ENCODE results near the gene TRAF2. TPM values are rescaled to one million over a fixed set of nuclear protein-coding genes. Genes with fewer than 3 reads are reported as not detected.
A peak's percentile ranks its signal among the peaks of the same experiment; 100 is the strongest.

Gene TRAF2
- polyA plus RNA-seq, 2 of the 4 experiments (the other 2 are of a cell fraction), result 23.8 to 39.5 TPM

DNA sequence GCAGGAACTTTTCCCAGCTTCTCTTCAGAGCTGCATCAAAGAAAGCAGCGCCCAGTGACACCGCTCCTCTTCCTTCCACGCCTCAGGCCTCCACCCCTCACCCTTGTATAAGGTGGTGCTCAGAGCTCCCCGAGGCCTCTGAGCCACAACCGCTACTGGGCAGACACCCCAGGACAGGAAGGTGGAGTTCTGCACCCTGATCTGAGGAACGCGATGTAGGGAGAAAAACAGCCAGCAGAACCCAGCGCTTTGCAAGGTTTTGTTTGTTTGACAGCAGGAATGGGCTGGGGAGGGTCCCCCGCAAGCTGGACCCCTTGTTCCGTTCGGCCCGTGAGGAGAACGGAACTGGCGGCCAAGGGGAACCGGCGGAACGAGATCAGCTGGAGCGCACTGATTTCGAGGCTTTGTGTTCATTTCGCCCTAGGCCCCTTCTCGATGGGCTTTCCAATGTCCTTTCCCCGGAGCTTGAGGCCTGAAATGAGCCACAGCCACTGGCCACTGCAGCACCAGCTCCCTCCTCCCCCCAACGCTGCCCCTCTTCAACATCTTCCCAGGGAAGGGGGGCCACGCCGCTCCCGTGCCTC is 24.4 kb upstream of the TRAF2 start:
- ChIA-PET POLR2A (interaction anchor here (2.8 kb wide), 1 partner anchor 23 kb away, joined by 12 read pairs; no protein-coding TSS in a partner anchor), CTCF (interaction anchor here (0.8 to 7.4 kb wide), 11 partner anchors 8 to 168 kb away, joined by 3 to 45 read pairs (median 6); partner anchors contain the start of genes AJM1, C8G, FBXW5 and MAMDC4)
- Histone ChIP-seq H3K4me3 (no peak overlapping the region), H3K27ac (no peak overlapping the region), H3K9me3 (peaks cover 4% of the 10 kb centered on the region), H3K4me2 (no peak overlapping the region), H3K4me1 (peaks cover 62% of the 10 kb centered on the region)
- FAIRE-seq (no peak), ATAC-seq (no peak), DNase-seq (ENCODE audit: low read depth in 1 of 2, low spot score in 1 of 2) (no peak)
- WGBS (ENCODE audit: missing lambda C conversion rate), result 93% methylated on average over 22 of the region's 26 CpGs
- TF ChIP-seq CBX2 (IDR thresholded peaks at IDR 0.05; ENCODE audit: borderline replicate concordance, low read depth) (no peak), RCOR1 (IDR thresholded peaks at IDR 0.05; ENCODE audit: low read depth, low read length) (no peak), GATA3 (IDR thresholded peaks at IDR 0.05; ENCODE audit: borderline replicate concordance) (no peak), SMC3 (IDR thresholded peaks at IDR 0.05) (no peak), BHLHE40 (IDR thresholded peaks at IDR 0.05; ENCODE audit: low read depth, low read length) (no peak), EHMT2 (IDR thresholded peaks at IDR 0.05; ENCODE audit: low read depth) (no peak), MYC (IDR thresholded peaks at IDR 0.05; ENCODE audit: borderline replicate concordance, low read length) (no peak), HOXB13 (CRISPR knock-in tag; IDR thresholded peaks at IDR 0.05; ENCODE audit: low read depth) (no peak), ZSCAN20 (CRISPR knock-in tag; IDR thresholded peaks at IDR 0.05) (no peak)
- TF ChIP-seq, protein P1, sequence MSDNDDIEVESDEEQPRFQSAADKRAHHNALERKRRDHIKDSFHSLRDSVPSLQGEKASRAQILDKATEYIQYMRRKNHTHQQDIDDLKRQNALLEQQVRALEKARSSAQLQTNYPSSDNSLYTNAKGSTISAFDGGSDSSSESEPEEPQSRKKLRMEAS (IDR thresholded peaks at IDR 0.05), result no peak

DNA sequence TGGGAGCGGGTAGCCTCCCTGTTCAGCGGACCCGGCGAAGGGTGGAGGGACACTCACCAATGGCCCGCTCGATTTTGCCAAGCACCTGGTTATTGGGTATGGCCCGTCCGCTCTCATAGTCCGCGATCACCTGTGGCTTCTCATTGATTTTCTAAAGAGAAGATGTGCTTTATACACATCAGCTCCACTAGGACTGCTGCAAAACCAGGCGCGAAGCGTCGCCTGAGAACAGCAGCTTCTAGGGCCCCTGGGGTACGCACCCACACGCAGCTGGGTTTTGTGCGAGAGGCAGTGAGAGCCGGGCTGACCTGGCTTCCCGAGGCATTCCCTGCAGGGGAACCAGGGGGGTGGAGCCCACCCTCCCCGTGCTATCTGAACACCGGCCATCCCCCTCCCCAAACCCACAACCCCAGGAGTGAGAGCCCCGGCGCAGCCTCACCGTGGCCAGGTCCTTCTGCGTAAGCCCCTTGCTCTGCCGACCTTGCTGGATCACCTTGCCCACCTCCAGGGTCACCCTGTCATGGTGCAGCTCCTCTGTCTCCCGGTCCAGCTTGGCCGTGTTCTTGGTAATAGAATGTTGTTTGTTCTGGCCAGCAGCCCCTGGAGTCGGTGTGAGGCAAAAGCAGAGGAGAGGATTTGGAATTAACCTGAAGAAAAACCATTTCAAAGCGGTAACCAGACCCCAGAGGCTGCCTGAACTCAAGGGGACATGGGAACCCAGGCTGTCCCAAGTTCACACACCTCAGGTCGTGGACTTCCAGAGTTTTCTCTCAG is 23.3 kb upstream of the TRAF2 start:
- peaks cover 14% of the 10 kb centered on the region for H3K9me3 ChIP-seq
- POLR2A ChIA-PET, result interaction anchor here (2.8 kb wide), 1 partner anchor 22 kb away, joined by 12 read pairs; no protein-coding TSS in a partner anchor
- ATAC-seq (no peak), FAIRE-seq (no peak), DNase-seq (ENCODE audit: low read depth in 1 of 2, low spot score in 1 of 2) (no peak)
- H3K4me2 ChIP-seq, result no peak overlapping the region
- H3K4me1 ChIP-seq, result peaks cover 54% of the 10 kb centered on the region
- H3K4me3 ChIP-seq, result no peak overlapping the region
- no peak for TF ChIP-seq ZFP36 (IDR thresholded peaks at IDR 0.05; ENCODE audit: borderline replicate concordance, partially characterized antibody)
- TF ChIP-seq JUN (IDR thresholded peaks at IDR 0.05), result 0 out of 5 replicates have a peak, but pooled peaks of 1 of the 2 experiments have one; percentile 7
- CTCF ChIA-PET, result interaction anchor here (0.6 to 7.4 kb wide), 9 partner anchors 9 to 85 kb away, joined by 3 to 45 read pairs (median 6); partner anchors contain the start of genes C8G and FBXW5
- WGBS (ENCODE audit: missing lambda C conversion rate), result 92% methylated on average over 29 of the region's 31 CpGs
- no peak overlapping the region for H3K27ac ChIP-seq

DNA sequence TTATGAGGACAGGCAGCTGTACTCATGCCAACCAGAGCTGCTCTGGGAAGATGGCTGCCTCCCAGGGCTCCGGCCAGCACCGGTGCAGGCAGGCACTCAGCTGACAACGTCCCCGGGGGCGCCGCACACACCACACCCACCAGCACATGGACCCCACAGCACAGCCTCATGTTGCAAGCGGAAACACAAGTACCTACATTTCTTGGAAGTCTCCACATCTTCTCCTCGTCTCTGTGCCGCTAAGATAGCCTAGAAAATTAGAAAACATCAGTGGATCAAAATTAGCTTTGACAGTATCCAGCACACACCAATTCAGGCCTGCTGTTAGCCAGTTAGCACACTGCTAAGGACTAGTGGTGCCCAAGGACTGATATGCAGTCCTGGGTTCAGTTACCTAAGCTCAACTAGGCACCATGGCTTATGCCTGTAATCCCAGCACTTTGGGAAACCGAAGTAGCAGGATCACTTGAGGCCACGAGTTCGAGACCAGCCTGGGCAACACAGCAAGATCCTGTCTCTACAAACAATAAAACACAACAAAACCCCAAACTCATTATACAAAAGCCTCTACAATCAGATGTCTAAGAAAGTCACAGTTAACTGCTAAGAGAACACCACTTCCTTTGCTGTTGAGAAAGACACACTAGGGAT is 22.6 kb upstream of the TRAF2 start:
- TF ChIP-seq ESRRA (IDR thresholded peaks at IDR 0.05; ENCODE audit: borderline replicate concordance, low read length), result no peak
- TF ChIP-seq CHD2 (IDR thresholded peaks at IDR 0.05; ENCODE audit: low read length, partially characterized antibody), result no peak
- no peak for TF ChIP-seq POLR2AphosphoS2 (conservative IDR thresholded peaks at IDR 0.05; ENCODE audit: low read length)
- TF ChIP-seq CBX8 (IDR thresholded peaks at IDR 0.05), result no peak
- H3K27ac ChIP-seq, result 0 out of 6 replicates have a peak overlapping the region, but pooled peaks of 1 of the 2 experiments have one; percentile 2
- DNase-seq (ENCODE audit: low read depth in 1 of 2, low spot score in 1 of 2), result no peak
- CTCF ChIA-PET, result interaction anchor here (0.9 to 7.4 kb wide), 5 partner anchors 9 to 166 kb away, joined by 3 to 45 read pairs (median 6); no protein-coding TSS in a partner anchor
- WGBS (ENCODE audit: missing lambda C conversion rate), result 93% methylated on average over 12 of the region's 12 CpGs
- ATAC-seq, result no peak
- peak overlapping the region; percentile 97; the same call in 1 of the 3 replicates for H3K4me2 ChIP-seq
- no peak overlapping the region for H3K4me3 ChIP-seq
- POLR2A ChIA-PET, result interaction anchor here (0.7 to 2.8 kb wide), 2 partner anchors 21 to 38 kb away, joined by 7 to 12 read pairs; no protein-coding TSS in a partner anchor
- FAIRE-seq, result no peak
- peaks cover 47% of the 10 kb centered on the region for H3K4me1 ChIP-seq
- peaks cover 14% of the 10 kb centered on the region for H3K9me3 ChIP-seq
